HepG2 (cell line): ENCODE measurements around the gene TMF1. TPM values are rescaled to one million over a fixed set of nuclear protein-coding genes. Genes with fewer than 3 reads are reported as not detected.

Source experiments
- MLXIP ChIP-seq: sonication (generic); formaldehyde crosslinking; IDR thresholded peaks from 2 replicates; pipeline ENCODE4 v1.9.0; 2021; ENCODE audit warnings: missing genetic modification reagents, borderline replicate concordance
- NCOA5 ChIP-seq: sonication (generic); formaldehyde crosslinking; IDR thresholded peaks from 2 replicates; pipeline ENCODE4 v1.4.0; 2020; ENCODE audit warnings: missing genetic modification reagents
- ZNF281 ChIP-seq: sonication (generic); formaldehyde crosslinking; IDR thresholded peaks from 2 replicates; pipeline ENCODE4 v1.4.0; 2020; ENCODE audit warnings: missing genetic modification reagents, borderline replicate concordance
- ZNF350 ChIP-seq: sonication (generic); formaldehyde crosslinking; IDR thresholded peaks from 2 replicates; pipeline ENCODE4 v1.4.0; 2020; ENCODE audit warnings: mild to moderate bottlenecking, low read depth, missing genetic modification reagents, borderline replicate concordance
- ZNF780A ChIP-seq: sonication (generic); formaldehyde crosslinking; IDR thresholded peaks from 2 replicates; pipeline ENCODE4 v1.8.0; 2022; ENCODE audit warnings: mild to moderate bottlenecking, missing genetic modification reagents, moderate library complexity
- ZSCAN29 ChIP-seq: sonication (generic); formaldehyde crosslinking; conservative IDR thresholded peaks from 2 replicates; pipeline ENCODE4 v1.4.0; 2020; ENCODE audit warnings: mild to moderate bottlenecking, missing genetic modification reagents
- polyA plus RNA-seq, 8 experiments: library from polyadenylated mRNA; depleted of rRNA in 3 of 8; stranded (reverse) in 7 of 8; unstranded in 1 of 8; fragments of >200 nt; fragmentation: Illumina TruSeq in 4 of 8; extraction: Trizol in 4 of 8; gene quantifications; 2 replicates each; pipeline versions ENCODE4 v1.2.1 to v1.2.3, GENCODE V29; 2011 to 2016; ENCODE audit warnings: low read depth in 4 of 8, missing spikeins in 1 of 8, mixed read lengths in 1 of 8; ENCODE audit not compliant: insufficient read depth in 1 of 8
- total RNA-seq, 5 experiments: library from RNA; depleted of rRNA; stranded (reverse); fragments of >200 nt; fragmentation: Illumina TruSeq; extraction: Trizol; gene quantifications; 2 replicates each; pipeline ENCODE4 v1.2.3, GENCODE V29; 2016; ENCODE audit warnings: low read depth in 1 of 5

The TMF1 gene
- total and polyA plus RNA-seq, 2 of the 13 experiments (the other 11 are each of a cell fraction or from before 2014, with no cell fraction given) = 12.1 to 38.4 TPM

DNA sequence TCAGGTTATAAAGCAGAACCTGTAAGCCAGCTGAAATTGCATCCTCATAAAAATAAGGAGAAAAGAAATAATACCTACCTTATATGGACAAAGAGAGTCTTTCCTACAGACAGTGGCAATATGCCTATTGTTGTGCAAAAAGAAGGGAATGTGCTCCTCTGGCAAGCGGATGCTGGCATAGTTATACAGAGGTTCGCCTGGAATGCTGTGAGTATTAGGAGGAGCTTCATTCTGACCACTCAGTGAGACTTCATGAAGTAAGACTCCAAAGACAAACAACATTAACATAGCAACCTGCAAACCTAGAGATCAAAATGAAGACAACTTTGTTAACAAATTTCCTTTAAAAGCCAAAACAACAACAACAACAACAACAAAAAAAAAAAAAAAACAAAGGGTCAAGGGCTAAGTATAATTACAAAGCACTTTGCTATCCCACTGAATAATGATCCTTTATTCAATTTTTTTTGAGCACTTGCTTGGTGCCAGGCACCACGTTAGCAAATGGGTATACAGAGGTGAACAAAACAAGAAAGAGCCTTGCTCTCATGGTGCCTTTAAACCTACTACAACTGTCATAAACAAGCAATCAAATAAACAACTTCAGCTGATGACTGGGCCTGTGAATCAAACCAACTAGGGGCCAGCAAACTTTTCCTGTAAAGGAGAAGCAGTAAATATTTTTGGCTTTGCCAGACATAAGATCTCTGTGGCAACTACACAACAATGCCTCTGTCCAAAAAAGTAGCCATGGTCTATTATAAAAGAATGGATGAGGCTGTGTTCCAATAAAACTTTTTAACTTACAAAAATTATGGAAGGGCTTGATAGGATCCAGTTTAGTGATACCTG is 42.3 kb downstream of the TMF1 start (continued):
- no peak for TF ChIP-seq MLXIP (CRISPR knock-in tag)
- no peak for TF ChIP-seq ZNF780A (CRISPR knock-in tag)
- TF ChIP-seq NCOA5 (CRISPR knock-in tag) = no peak
- no peak for TF ChIP-seq ZNF350 (CRISPR knock-in tag)
- no peak for TF ChIP-seq ZNF281 (CRISPR knock-in tag)
- no peak for TF ChIP-seq ZSCAN29 (CRISPR knock-in tag)
